Measurements from ENCODE around the gene TNXB.
"Not testable (repeated sequence)": the region's sequence is repeated elsewhere in the genome, so short reads cannot be mapped to it uniquely, and the experiment has no call there.

Gene TNXB

DNA sequence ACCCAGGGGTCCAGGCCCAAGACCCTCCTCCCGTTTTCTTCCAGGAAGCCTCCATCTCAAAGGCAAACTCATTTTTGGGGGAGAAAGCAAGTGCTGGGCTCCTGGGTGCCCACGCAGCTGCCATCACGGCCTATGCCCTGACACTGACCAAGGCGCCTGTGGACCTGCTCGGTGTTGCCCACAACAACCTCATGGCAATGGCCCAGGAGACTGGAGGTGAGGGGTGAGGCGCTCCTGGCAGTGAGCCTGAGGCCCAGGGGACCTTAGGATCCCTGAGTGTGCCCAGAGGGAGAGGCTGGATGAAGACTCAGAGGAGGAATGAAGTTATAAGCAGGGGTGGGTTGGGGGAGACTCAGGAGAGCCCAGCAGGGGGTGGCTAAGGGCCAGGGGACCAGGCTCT is 112.8 kb downstream of the TNXB start:
- not testable (repeated sequence) for DNase-seq

- not testable (repeated sequence) for DNase-seq
Measured at GRCh38 chr6:31994421-31994820, 114.7 kb downstream of the TNXB start.

All from effector CD8-positive, alpha-beta T cell (primary cell).